GM23338 (cell line): Measurements from ENCODE around the gene LURAP1L. TPM values are rescaled to one million over a fixed set of nuclear protein-coding genes. Genes with fewer than 3 reads are reported as not detected.

ENCODE experiments used
- ATAC-seq: fragments of 200-7000 bp; cut with Tn5 transposase; 3 replicates; pipeline ENCODE4 v1.9.1; 2020
- DNase-seq: peaks from one replicate; pipeline ENCODE4 v3.0.0-alpha.2; 2015; ENCODE audit warnings: low spot score
- H2AFZ ChIP-seq: fragments of 200-600 bp; sonication (generic); 2 replicates; pipeline ENCODE4 v1.8.0; 2016; ENCODE audit warnings: antibody characterized with exemption, mild to moderate bottlenecking, moderate library complexity
- H3F3A ChIP-seq: fragments of 200-600 bp; sonication (generic); replicated peaks from 2 replicates; pipeline ENCODE4 v1.8.0; 2017; ENCODE audit warnings: antibody characterized with exemption, mixed run types, low read depth
- H3K27ac ChIP-seq: fragments of 200-600 bp; sonication (generic); 2 replicates; pipeline ENCODE4 v1.6.1; 2016; ENCODE audit warnings: low read depth
- H3K27me3 ChIP-seq: fragments of 200-600 bp; sonication (generic); 2 replicates; pipeline ENCODE4 v1.8.0; 2016; ENCODE audit warnings: mild to moderate bottlenecking, mixed run types, moderate library complexity; ENCODE audit not compliant: insufficient read depth
- H3K36me3 ChIP-seq: fragments of 200-600 bp; sonication (generic); 2 replicates; pipeline ENCODE4 v1.8.0; 2016; ENCODE audit warnings: mild to moderate bottlenecking; ENCODE audit not compliant: insufficient read depth
- H3K4me1 ChIP-seq: fragments of 200-600 bp; sonication (generic); 2 replicates; pipeline ENCODE4 v1.8.0; 2016; ENCODE audit warnings: mild to moderate bottlenecking, moderate library complexity; ENCODE audit not compliant: insufficient read depth
- H3K4me2 ChIP-seq: fragments of 200-600 bp; sonication (generic); 2 replicates; pipeline ENCODE4 v1.7.1; 2017; ENCODE audit warnings: mixed run types
- H3K4me3 ChIP-seq: fragments of 200-600 bp; sonication (generic); 2 replicates; pipeline ENCODE4 v1.6.1; 2016; ENCODE audit warnings: mixed run types
- H3K79me2 ChIP-seq: fragments of 200-600 bp; sonication (generic); replicated peaks from 2 replicates; pipeline ENCODE4 v1.8.0; 2017; ENCODE audit warnings: mild to moderate bottlenecking; ENCODE audit not compliant: insufficient read depth
- H3K9me2 ChIP-seq: fragments of 200-600 bp; sonication (generic); 2 replicates; pipeline ENCODE4 v1.8.0; 2017; ENCODE audit not compliant: insufficient read depth
- H4K20me1 ChIP-seq: fragments of 200-600 bp; sonication (generic); replicated peaks from 2 replicates; pipeline ENCODE4 v1.8.0; 2017; ENCODE audit warnings: mild to moderate bottlenecking; ENCODE audit not compliant: insufficient read depth
- H3K27ac Mint-ChIP-seq: 2 replicates; pipeline ENCODE4 v1.8.0; 2020; ENCODE audit warnings: inconsistent platforms, mild to moderate bottlenecking, moderate library complexity, mixed read lengths
- H3K27me3 Mint-ChIP-seq: 3 replicates; pipeline ENCODE4 v1.8.0; 2022; ENCODE audit warnings: low read depth, mild to moderate bottlenecking, moderate library complexity, mixed read lengths, inconsistent platforms; ENCODE audit not compliant: insufficient read depth, poor library complexity
- H3K36me3 Mint-ChIP-seq: 3 replicates; pipeline ENCODE4 v1.8.0; 2021; ENCODE audit warnings: low read depth, mild to moderate bottlenecking, inconsistent platforms, moderate library complexity, mixed read lengths
- H3K4me1 Mint-ChIP-seq: 3 replicates; pipeline ENCODE4 v1.8.0; 2020; ENCODE audit warnings: mild to moderate bottlenecking, inconsistent platforms, mixed read lengths
- H3K4me3 Mint-ChIP-seq: 3 replicates; pipeline ENCODE4 v1.8.0; 2021; ENCODE audit warnings: moderate library complexity, mild to moderate bottlenecking, inconsistent platforms, mixed read lengths
- H3K9me3 Mint-ChIP-seq: 3 replicates; pipeline ENCODE4 v1.8.0; 2020; ENCODE audit warnings: moderate library complexity, mild to moderate bottlenecking, inconsistent platforms, mixed read lengths
- CREB1 ChIP-seq: fragments of 250-450 bp; sonication (Bioruptor Pico); IDR thresholded peaks from 2 replicates; pipeline ENCODE4 v1.5.0; 2020; ENCODE audit warnings: low read depth, mild to moderate bottlenecking, moderate library complexity
- EZH2 ChIP-seq: fragments of 200-600 bp; sonication (generic); IDR thresholded peaks from one replicate; pipeline ENCODE4 v1.8.0; 2017; ENCODE audit warnings: antibody characterized with exemption, mild to moderate bottlenecking, low read depth; ENCODE audit not compliant: unreplicated experiment
- EZH2phosphoT487 ChIP-seq: fragments of 200-600 bp; sonication (generic); IDR thresholded peaks from one replicate; pipeline ENCODE4 v1.8.1; 2018; ENCODE audit warnings: antibody characterized with exemption; ENCODE audit not compliant: unreplicated experiment
- JUNB ChIP-seq: IDR thresholded peaks from one replicate; pipeline ENCODE4 v1.6.1; 2016; ENCODE audit warnings: antibody characterized with exemption; ENCODE audit not compliant: unreplicated experiment
- NANOG ChIP-seq: IDR thresholded peaks from 2 replicates; pipeline ENCODE4 v1.6.1; 2016; ENCODE audit warnings: antibody characterized with exemption, borderline replicate concordance
- POLR2AphosphoS5 ChIP-seq: IDR thresholded peaks from 2 replicates; pipeline ENCODE4 v1.6.1; 2016; ENCODE audit warnings: antibody characterized with exemption, low read depth
- STAT1 ChIP-seq: IDR thresholded peaks from one replicate; pipeline ENCODE4 v1.6.1; 2016; ENCODE audit warnings: antibody characterized with exemption; ENCODE audit not compliant: unreplicated experiment
- ZNF114 ChIP-seq: fragments of 250-450 bp; sonication (Bioruptor Pico); IDR thresholded peaks from 2 replicates; pipeline ENCODE4 v1.5.0; 2020; ENCODE audit warnings: mild to moderate bottlenecking, moderate library complexity
- ZNF331 ChIP-seq: fragments of 250-450 bp; sonication (Bioruptor Pico); IDR thresholded peaks from 2 replicates; pipeline ENCODE4 v1.5.0; 2020; ENCODE audit warnings: low read depth, mild to moderate bottlenecking, moderate library complexity
- polyA plus RNA-seq: library from polyadenylated mRNA; unstranded; fragments of >200 nt; fragmentation: Nextera tagmentation; extraction: Ambion mirVana; gene quantifications from 2 replicates; pipeline ENCODE4 v1.2.1, GENCODE V29; 2016
- total RNA-seq: library from RNA; depleted of rRNA; stranded (reverse); fragments of >200 nt; shearing (Covaris generic); gene quantifications from 2 replicates; pipeline ENCODE4 v1.2.3, GENCODE V29; 2014
- TF ChIP-seq, protein P1 (sequence below): IDR thresholded peaks from one replicate; pipeline ENCODE4 v1.6.1; 2018; ENCODE audit warnings: antibody characterized with exemption; ENCODE audit not compliant: unreplicated experiment
- TF ChIP-seq, protein P2 (sequence below): fragments of 250-450 bp; sonication (Bioruptor Pico); IDR thresholded peaks from 2 replicates; pipeline ENCODE4 v1.5.0; 2020; ENCODE audit warnings: mild to moderate bottlenecking, moderate library complexity
- TF ChIP-seq, protein P3 (sequence below), 2 experiments: fragments of 200-600 bp in 1 of 2; sonication (generic) in 1 of 2; conservative IDR thresholded peaks; 2 replicates each; pipeline versions ENCODE4 v1.5.1 to v1.6.1; 2016 to 2017; ENCODE audit warnings: antibody characterized with exemption in 2 of 2, low read depth in 2 of 2, mild to moderate bottlenecking in 2 of 2, moderate library complexity in 1 of 2
- TF ChIP-seq, protein P4 (sequence below): IDR thresholded peaks from 2 replicates; pipeline ENCODE4 v1.6.1; 2016; ENCODE audit warnings: antibody characterized with exemption

LURAP1L gene
- total and polyA plus RNA-seq, 2 experiments from 2014 or later: 1.2 to 1.6 TPM

DNA sequence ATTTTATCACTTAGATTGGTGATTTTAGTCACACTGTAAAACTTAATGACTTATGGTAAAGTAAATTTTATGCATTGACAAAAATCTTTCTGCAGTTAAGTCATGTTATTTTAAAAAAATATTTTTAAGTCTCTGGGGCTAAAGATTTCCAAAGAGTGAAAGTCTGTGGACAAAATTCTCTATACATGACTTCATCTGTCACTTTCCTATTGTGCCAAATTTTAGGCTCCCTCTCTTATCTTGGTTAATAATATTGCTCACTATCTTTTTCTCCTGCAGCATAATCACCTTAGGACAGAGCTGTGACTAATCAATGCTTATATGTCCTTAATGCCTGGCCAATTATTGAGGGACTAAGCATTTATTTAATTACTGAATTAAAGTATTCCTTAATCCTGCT is 15.2 kb downstream of the LURAP1L start:
- H3K36me3 Mint-ChIP-seq: no peaks in the 10 kb centered on the region
- peaks cover 2% of the 10 kb centered on the region for H3K27me3 Mint-ChIP-seq
- H3K4me2 ChIP-seq: no peak overlapping the region
- H3K36me3 ChIP-seq: no peaks in the 10 kb centered on the region
- H3K4me1 ChIP-seq: no peaks in the 10 kb centered on the region
- no peaks in the 10 kb centered on the region for H3K27me3 ChIP-seq
- H2AFZ ChIP-seq: no peak overlapping the region
- no peaks in the 10 kb centered on the region for H3K9me3 Mint-ChIP-seq
- no peak overlapping the region for H3K27ac Mint-ChIP-seq
- H3K4me3 Mint-ChIP-seq: no peak overlapping the region
- no peak for DNase-seq
- H3F3A ChIP-seq: no peaks in the 10 kb centered on the region
- no peak for ATAC-seq
- H4K20me1 ChIP-seq: no peaks in the 10 kb centered on the region
- no peaks in the 10 kb centered on the region for H3K9me2 ChIP-seq
- no peaks in the 10 kb centered on the region for H3K79me2 ChIP-seq
- H3K4me3 ChIP-seq: no peak overlapping the region
- TF ChIP-seq ZNF114 (CRISPR knock-in tag): no peak
- no peak for TF ChIP-seq EZH2phosphoT487
- TF ChIP-seq, protein P1, sequence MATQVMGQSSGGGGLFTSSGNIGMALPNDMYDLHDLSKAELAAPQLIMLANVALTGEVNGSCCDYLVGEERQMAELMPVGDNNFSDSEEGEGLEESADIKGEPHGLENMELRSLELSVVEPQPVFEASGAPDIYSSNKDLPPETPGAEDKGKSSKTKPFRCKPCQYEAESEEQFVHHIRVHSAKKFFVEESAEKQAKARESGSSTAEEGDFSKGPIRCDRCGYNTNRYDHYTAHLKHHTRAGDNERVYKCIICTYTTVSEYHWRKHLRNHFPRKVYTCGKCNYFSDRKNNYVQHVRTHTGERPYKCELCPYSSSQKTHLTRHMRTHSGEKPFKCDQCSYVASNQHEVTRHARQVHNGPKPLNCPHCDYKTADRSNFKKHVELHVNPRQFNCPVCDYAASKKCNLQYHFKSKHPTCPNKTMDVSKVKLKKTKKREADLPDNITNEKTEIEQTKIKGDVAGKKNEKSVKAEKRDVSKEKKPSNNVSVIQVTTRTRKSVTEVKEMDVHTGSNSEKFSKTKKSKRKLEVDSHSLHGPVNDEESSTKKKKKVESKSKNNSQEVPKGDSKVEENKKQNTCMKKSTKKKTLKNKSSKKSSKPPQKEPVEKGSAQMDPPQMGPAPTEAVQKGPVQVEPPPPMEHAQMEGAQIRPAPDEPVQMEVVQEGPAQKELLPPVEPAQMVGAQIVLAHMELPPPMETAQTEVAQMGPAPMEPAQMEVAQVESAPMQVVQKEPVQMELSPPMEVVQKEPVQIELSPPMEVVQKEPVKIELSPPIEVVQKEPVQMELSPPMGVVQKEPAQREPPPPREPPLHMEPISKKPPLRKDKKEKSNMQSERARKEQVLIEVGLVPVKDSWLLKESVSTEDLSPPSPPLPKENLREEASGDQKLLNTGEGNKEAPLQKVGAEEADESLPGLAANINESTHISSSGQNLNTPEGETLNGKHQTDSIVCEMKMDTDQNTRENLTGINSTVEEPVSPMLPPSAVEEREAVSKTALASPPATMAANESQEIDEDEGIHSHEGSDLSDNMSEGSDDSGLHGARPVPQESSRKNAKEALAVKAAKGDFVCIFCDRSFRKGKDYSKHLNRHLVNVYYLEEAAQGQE: no peak
- TF ChIP-seq ZNF331 (CRISPR knock-in tag): no peak
- TF ChIP-seq NANOG: no peak
- TF ChIP-seq CREB1: no peak
- TF ChIP-seq EZH2: no peak
- TF ChIP-seq POLR2AphosphoS5: no peak
- TF ChIP-seq JUNB: no peak
- TF ChIP-seq, protein P2, sequence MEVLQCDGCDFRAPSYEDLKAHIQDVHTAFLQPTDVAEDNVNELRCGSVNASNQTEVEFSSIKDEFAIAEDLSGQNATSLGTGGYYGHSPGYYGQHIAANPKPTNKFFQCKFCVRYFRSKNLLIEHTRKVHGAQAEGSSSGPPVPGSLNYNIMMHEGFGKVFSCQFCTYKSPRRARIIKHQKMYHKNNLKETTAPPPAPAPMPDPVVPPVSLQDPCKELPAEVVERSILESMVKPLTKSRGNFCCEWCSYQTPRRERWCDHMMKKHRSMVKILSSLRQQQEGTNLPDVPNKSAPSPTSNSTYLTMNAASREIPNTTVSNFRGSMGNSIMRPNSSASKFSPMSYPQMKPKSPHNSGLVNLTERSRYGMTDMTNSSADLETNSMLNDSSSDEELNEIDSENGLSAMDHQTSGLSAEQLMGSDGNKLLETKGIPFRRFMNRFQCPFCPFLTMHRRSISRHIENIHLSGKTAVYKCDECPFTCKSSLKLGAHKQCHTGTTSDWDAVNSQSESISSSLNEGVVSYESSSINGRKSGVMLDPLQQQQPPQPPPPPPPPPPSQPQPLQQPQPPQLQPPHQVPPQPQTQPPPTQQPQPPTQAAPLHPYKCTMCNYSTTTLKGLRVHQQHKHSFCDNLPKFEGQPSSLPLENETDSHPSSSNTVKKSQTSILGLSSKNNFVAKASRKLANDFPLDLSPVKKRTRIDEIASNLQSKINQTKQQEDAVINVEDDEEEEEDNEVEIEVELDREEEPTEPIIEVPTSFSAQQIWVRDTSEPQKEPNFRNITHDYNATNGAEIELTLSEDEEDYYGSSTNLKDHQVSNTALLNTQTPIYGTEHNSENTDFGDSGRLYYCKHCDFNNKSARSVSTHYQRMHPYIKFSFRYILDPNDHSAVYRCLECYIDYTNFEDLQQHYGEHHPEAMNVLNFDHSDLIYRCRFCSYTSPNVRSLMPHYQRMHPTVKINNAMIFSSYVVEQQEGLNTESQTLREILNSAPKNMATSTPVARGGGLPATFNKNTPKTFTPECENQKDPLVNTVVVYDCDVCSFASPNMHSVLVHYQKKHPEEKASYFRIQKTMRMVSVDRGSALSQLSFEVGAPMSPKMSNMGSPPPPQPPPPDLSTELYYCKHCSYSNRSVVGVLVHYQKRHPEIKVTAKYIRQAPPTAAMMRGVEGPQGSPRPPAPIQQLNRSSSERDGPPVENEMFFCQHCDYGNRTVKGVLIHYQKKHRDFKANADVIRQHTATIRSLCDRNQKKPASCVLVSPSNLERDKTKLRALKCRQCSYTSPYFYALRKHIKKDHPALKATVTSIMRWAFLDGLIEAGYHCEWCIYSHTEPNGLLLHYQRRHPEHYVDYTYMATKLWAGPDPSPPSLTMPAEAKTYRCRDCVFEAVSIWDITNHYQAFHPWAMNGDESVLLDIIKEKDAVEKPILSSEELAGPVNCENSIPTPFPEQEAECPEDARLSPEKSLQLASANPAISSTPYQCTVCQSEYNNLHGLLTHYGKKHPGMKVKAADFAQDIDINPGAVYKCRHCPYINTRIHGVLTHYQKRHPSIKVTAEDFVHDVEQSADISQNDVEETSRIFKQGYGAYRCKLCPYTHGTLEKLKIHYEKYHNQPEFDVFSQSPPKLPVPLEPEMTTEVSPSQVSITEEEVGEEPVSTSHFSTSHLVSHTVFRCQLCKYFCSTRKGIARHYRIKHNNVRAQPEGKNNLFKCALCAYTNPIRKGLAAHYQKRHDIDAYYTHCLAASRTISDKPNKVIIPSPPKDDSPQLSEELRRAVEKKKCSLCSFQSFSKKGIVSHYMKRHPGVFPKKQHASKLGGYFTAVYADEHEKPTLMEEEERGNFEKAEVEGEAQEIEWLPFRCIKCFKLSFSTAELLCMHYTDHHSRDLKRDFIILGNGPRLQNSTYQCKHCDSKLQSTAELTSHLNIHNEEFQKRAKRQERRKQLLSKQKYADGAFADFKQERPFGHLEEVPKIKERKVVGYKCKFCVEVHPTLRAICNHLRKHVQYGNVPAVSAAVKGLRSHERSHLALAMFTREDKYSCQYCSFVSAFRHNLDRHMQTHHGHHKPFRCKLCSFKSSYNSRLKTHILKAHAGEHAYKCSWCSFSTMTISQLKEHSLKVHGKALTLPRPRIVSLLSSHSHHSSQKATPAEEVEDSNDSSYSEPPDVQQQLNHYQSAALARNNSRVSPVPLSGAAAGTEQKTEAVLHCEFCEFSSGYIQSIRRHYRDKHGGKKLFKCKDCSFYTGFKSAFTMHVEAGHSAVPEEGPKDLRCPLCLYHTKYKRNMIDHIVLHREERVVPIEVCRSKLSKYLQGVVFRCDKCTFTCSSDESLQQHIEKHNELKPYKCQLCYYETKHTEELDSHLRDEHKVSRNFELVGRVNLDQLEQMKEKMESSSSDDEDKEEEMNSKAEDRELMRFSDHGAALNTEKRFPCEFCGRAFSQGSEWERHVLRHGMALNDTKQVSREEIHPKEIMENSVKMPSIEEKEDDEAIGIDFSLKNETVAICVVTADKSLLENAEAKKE (CRISPR knock-in tag): no peak
- TF ChIP-seq, protein P3, sequence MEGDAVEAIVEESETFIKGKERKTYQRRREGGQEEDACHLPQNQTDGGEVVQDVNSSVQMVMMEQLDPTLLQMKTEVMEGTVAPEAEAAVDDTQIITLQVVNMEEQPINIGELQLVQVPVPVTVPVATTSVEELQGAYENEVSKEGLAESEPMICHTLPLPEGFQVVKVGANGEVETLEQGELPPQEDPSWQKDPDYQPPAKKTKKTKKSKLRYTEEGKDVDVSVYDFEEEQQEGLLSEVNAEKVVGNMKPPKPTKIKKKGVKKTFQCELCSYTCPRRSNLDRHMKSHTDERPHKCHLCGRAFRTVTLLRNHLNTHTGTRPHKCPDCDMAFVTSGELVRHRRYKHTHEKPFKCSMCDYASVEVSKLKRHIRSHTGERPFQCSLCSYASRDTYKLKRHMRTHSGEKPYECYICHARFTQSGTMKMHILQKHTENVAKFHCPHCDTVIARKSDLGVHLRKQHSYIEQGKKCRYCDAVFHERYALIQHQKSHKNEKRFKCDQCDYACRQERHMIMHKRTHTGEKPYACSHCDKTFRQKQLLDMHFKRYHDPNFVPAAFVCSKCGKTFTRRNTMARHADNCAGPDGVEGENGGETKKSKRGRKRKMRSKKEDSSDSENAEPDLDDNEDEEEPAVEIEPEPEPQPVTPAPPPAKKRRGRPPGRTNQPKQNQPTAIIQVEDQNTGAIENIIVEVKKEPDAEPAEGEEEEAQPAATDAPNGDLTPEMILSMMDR (conservative IDR thresholded peaks at IDR 0.05; ENCODE audit: low read depth in 2 of 2): no peak
- no peak for TF ChIP-seq STAT1
- TF ChIP-seq, protein P4, sequence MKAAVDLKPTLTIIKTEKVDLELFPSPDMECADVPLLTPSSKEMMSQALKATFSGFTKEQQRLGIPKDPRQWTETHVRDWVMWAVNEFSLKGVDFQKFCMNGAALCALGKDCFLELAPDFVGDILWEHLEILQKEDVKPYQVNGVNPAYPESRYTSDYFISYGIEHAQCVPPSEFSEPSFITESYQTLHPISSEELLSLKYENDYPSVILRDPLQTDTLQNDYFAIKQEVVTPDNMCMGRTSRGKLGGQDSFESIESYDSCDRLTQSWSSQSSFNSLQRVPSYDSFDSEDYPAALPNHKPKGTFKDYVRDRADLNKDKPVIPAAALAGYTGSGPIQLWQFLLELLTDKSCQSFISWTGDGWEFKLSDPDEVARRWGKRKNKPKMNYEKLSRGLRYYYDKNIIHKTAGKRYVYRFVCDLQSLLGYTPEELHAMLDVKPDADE: no peak
- H3K27ac ChIP-seq: no peak overlapping the region
- H3K4me1 Mint-ChIP-seq: no peaks in the 10 kb centered on the region; the same call in 2 of the 3 replicates
